Neural cell (in vitro differentiated cells): ENCODE results near the gene VIP. TPM values are rescaled to one million over a fixed set of nuclear protein-coding genes. Genes with fewer than 3 reads are reported as not detected.

ENCODE experiments used
- H2AFZ ChIP-seq: fragments of 200-600, 300-800 bp; sonication (generic), shearing (Covaris generic); 2 replicates; pipeline ENCODE4 v1.6.0; 2014; ENCODE audit warnings: low read depth, mild to moderate bottlenecking, antibody characterized with exemption, low read length, moderate library complexity
- H3F3A ChIP-seq: fragments of 200-600 bp; shearing (Covaris generic); 2 replicates; pipeline ENCODE4 v1.6.1; 2016; ENCODE audit warnings: mild to moderate bottlenecking, moderate library complexity, mixed read lengths, antibody characterized with exemption, low read length; ENCODE audit not compliant: insufficient read depth, poor library complexity, severe bottlenecking
- H3K27ac ChIP-seq: fragments of 200-600, 300-800 bp; sonication (generic), shearing (Covaris generic); 2 replicates; pipeline ENCODE4 v1.5.1; 2014; ENCODE audit warnings: mild to moderate bottlenecking, low read length, moderate library complexity
- H3K27me3 ChIP-seq: fragments of 300-800, 200-600 bp; sonication (generic), shearing (Covaris generic); 2 replicates; pipeline ENCODE4 v1.6.0; 2014; ENCODE audit warnings: mild to moderate bottlenecking, low read depth, low read length, moderate library complexity; ENCODE audit not compliant: insufficient read depth
- H3K36me3 ChIP-seq: fragments of 300-800, 200-600 bp; sonication (generic), shearing (Covaris generic); 2 replicates; pipeline ENCODE4 v1.5.1; 2014; ENCODE audit warnings: mild to moderate bottlenecking, antibody characterized with exemption, low read length, moderate library complexity; ENCODE audit not compliant: insufficient read depth
- H3K4me2 ChIP-seq: fragments of 300-800, 200-600 bp; sonication (generic), shearing (Covaris generic); 2 replicates; pipeline ENCODE4 v1.6.0; 2014; ENCODE audit warnings: mild to moderate bottlenecking, low read length
- H3K4me3 ChIP-seq: fragments of 300-800, 200-600 bp; sonication (generic), shearing (Covaris generic); 2 replicates; pipeline ENCODE4 v1.5.1; 2014; ENCODE audit warnings: mild to moderate bottlenecking, low read length, moderate library complexity
- H3K79me2 ChIP-seq: fragments of 200-600 bp; shearing (Covaris generic); replicated peaks from 2 replicates; pipeline ENCODE4 v1.6.0; 2014; ENCODE audit warnings: mild to moderate bottlenecking, low read length, moderate library complexity; ENCODE audit not compliant: insufficient read depth
- H3K9ac ChIP-seq: fragments of 300-800, 200-600 bp; sonication (generic), shearing (Covaris generic); 2 replicates; pipeline ENCODE4 v1.6.1; 2016; ENCODE audit warnings: mild to moderate bottlenecking, low read length, mixed read lengths
- H3K9me2 ChIP-seq: fragments of 200-600 bp; shearing (Covaris generic); 2 replicates; pipeline ENCODE4 v1.6.1; 2016; ENCODE audit warnings: mild to moderate bottlenecking, low read length, mixed read lengths; ENCODE audit not compliant: insufficient read depth
- H3K9me3 ChIP-seq: fragments of 200-600, 300-800 bp; sonication (generic), shearing (Covaris generic); 2 replicates; pipeline ENCODE4 v1.6.1; 2016; ENCODE audit warnings: mild to moderate bottlenecking, mixed run types, low read length, moderate library complexity, mixed read lengths
- H4K20me1 ChIP-seq: fragments of 200-600 bp; shearing (Covaris generic); 2 replicates; pipeline ENCODE4 v1.6.1; 2016; ENCODE audit warnings: mild to moderate bottlenecking, mixed run types; ENCODE audit not compliant: insufficient read depth
- EP300 ChIP-seq: fragments of 450-650 bp; conservative IDR thresholded peaks from 2 replicates; pipeline ENCODE4 v1.6.1; 2014; ENCODE audit warnings: antibody characterized with exemption, mild to moderate bottlenecking, moderate library complexity; ENCODE audit not compliant: poor library complexity, severe bottlenecking
- EZH2 ChIP-seq: fragments of 200-600, 300-800 bp; shearing (Covaris generic), sonication (generic); IDR thresholded peaks from 2 replicates; pipeline ENCODE4 v1.6.1; 2014; ENCODE audit warnings: antibody characterized with exemption, low read length, borderline replicate concordance, mild to moderate bottlenecking; ENCODE audit not compliant: insufficient read depth, poor library complexity, severe bottlenecking
- MXI1 ChIP-seq: fragments of 450-650 bp; conservative IDR thresholded peaks from 2 replicates; pipeline ENCODE4 v1.6.1; 2014; ENCODE audit warnings: antibody characterized with exemption, mild to moderate bottlenecking; ENCODE audit not compliant: poor library complexity, severe bottlenecking
- POLR2AphosphoS5 ChIP-seq: IDR thresholded peaks from 2 replicates; pipeline ENCODE4 v1.6.1; 2012
- RAD21 ChIP-seq: fragments of 450-650 bp; conservative IDR thresholded peaks from 2 replicates; pipeline ENCODE4 v1.6.1; 2014; ENCODE audit warnings: antibody characterized with exemption, mild to moderate bottlenecking, moderate library complexity
- SMC3 ChIP-seq: fragments of 450-650 bp; conservative IDR thresholded peaks from 2 replicates; pipeline ENCODE4 v1.6.1; 2014; ENCODE audit warnings: antibody characterized with exemption, mild to moderate bottlenecking, moderate library complexity; ENCODE audit not compliant: poor library complexity
- TAF1 ChIP-seq: IDR thresholded peaks from 2 replicates; pipeline ENCODE4 v1.6.1; 2012; ENCODE audit warnings: low read depth
- polyA plus RNA-seq: library from polyadenylated mRNA; depleted of rRNA; stranded (reverse); fragments of >200 nt; gene quantifications from 2 replicates; pipeline ENCODE4 v1.2.3, GENCODE V29; 2014
- TF ChIP-seq, protein P1 (sequence below): IDR thresholded peaks from 2 replicates; pipeline ENCODE4 v1.6.1; 2012; ENCODE audit warnings: borderline replicate concordance
- TF ChIP-seq, protein P2 (sequence below): fragments of 450-650 bp; IDR thresholded peaks from 2 replicates; pipeline ENCODE4 v1.5.1; 2014; ENCODE audit warnings: antibody characterized with exemption, mild to moderate bottlenecking, moderate library complexity; ENCODE audit not compliant: poor library complexity, severe bottlenecking

Gene VIP
- polyA plus RNA-seq, 1 donor from 2014 or later, result 0.63 TPM

DNA sequence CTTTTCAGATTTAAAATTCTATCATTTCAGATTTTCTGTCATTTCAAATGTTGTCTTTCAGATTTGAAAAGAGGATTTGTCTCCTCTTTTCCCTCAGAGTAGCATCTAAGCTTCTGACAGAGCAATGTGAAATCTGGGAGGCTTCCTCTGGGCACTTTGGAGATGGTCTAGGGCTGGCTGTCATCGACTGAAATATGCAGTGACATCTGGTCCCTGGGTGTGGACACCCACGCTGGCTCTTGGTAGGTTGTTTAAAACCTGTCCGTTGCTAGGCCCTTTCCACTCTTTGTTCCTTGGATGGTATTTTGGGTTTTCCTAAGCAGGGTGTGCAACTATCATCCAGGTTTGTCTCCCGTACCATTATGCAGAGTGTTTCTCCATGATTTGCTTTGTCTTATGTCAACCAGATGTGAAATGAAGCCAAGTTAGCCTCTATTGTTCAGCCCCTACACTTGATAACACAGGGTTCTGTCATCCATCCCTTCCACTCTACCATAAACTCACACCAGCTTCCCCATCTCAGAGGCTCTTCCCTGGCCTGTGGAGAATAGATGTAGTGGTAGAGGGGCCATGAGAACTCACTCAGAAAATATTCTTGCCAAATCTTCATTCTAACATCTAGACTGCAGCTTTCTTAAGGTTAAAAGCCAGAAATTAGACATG lies 5.0 kb upstream of the VIP start:
- no peaks in the 10 kb centered on the region for H3K9me3 ChIP-seq
- H3K79me2 ChIP-seq, result no peaks in the 10 kb centered on the region
- no peaks in the 10 kb centered on the region for H3F3A ChIP-seq
- H3K9ac ChIP-seq, result no peak overlapping the region
- TF ChIP-seq, protein P1, sequence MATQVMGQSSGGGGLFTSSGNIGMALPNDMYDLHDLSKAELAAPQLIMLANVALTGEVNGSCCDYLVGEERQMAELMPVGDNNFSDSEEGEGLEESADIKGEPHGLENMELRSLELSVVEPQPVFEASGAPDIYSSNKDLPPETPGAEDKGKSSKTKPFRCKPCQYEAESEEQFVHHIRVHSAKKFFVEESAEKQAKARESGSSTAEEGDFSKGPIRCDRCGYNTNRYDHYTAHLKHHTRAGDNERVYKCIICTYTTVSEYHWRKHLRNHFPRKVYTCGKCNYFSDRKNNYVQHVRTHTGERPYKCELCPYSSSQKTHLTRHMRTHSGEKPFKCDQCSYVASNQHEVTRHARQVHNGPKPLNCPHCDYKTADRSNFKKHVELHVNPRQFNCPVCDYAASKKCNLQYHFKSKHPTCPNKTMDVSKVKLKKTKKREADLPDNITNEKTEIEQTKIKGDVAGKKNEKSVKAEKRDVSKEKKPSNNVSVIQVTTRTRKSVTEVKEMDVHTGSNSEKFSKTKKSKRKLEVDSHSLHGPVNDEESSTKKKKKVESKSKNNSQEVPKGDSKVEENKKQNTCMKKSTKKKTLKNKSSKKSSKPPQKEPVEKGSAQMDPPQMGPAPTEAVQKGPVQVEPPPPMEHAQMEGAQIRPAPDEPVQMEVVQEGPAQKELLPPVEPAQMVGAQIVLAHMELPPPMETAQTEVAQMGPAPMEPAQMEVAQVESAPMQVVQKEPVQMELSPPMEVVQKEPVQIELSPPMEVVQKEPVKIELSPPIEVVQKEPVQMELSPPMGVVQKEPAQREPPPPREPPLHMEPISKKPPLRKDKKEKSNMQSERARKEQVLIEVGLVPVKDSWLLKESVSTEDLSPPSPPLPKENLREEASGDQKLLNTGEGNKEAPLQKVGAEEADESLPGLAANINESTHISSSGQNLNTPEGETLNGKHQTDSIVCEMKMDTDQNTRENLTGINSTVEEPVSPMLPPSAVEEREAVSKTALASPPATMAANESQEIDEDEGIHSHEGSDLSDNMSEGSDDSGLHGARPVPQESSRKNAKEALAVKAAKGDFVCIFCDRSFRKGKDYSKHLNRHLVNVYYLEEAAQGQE, result no peak
- no peak for TF ChIP-seq TAF1
- no peak for TF ChIP-seq MXI1
- no peak for TF ChIP-seq RAD21
- TF ChIP-seq EP300, result no peak
- TF ChIP-seq POLR2AphosphoS5, result no peak
- TF ChIP-seq, protein P2, sequence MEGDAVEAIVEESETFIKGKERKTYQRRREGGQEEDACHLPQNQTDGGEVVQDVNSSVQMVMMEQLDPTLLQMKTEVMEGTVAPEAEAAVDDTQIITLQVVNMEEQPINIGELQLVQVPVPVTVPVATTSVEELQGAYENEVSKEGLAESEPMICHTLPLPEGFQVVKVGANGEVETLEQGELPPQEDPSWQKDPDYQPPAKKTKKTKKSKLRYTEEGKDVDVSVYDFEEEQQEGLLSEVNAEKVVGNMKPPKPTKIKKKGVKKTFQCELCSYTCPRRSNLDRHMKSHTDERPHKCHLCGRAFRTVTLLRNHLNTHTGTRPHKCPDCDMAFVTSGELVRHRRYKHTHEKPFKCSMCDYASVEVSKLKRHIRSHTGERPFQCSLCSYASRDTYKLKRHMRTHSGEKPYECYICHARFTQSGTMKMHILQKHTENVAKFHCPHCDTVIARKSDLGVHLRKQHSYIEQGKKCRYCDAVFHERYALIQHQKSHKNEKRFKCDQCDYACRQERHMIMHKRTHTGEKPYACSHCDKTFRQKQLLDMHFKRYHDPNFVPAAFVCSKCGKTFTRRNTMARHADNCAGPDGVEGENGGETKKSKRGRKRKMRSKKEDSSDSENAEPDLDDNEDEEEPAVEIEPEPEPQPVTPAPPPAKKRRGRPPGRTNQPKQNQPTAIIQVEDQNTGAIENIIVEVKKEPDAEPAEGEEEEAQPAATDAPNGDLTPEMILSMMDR, result no peak
- TF ChIP-seq SMC3, result no peak
- no peak for TF ChIP-seq EZH2
- no peak overlapping the region for H2AFZ ChIP-seq
- H3K9me2 ChIP-seq, result no peaks in the 10 kb centered on the region
- H3K4me2 ChIP-seq, result no peak overlapping the region
- H3K36me3 ChIP-seq, result no peaks in the 10 kb centered on the region
- no peaks in the 10 kb centered on the region for H4K20me1 ChIP-seq
- H3K27me3 ChIP-seq, result no peaks in the 10 kb centered on the region
- H3K27ac ChIP-seq, result no peak overlapping the region
- H3K4me3 ChIP-seq, result no peak overlapping the region

DNA sequence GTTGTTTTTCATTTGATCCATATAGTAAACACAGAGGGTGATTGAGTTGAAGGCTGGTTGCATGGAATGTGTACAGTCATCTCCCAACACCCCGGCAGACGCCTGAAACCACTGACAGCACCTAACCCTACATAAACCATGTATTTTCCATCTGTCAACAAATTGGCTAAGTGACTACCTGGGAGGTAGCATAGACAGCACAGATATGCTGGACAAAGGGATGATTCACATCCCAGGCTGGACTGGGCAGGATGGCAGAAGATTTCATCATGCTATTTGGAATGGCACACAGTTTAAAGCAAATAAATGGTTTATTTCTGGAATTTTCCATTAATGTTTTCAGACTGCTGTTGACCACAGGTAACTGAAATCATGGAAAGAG lies 4.4 kb upstream of the VIP start:
- no peak overlapping the region for H3K27ac ChIP-seq
- no peaks in the 10 kb centered on the region for H3K9me2 ChIP-seq
- no peaks in the 10 kb centered on the region for H3K27me3 ChIP-seq
- H3K9ac ChIP-seq, result no peak overlapping the region
- no peaks in the 10 kb centered on the region for H3K79me2 ChIP-seq
- H3K4me2 ChIP-seq, result no peak overlapping the region
- H3K9me3 ChIP-seq, result no peaks in the 10 kb centered on the region
- TF ChIP-seq TAF1, result no peak
- TF ChIP-seq EZH2, result no peak
- no peak for TF ChIP-seq RAD21
- TF ChIP-seq MXI1, result no peak
- TF ChIP-seq EP300, result no peak
- TF ChIP-seq, protein P2, result no peak
- no peak for TF ChIP-seq SMC3
- TF ChIP-seq POLR2AphosphoS5, result no peak
- TF ChIP-seq, protein P1, result no peak
- no peaks in the 10 kb centered on the region for H3F3A ChIP-seq
- no peak overlapping the region for H3K4me3 ChIP-seq
- no peak overlapping the region for H2AFZ ChIP-seq
- no peaks in the 10 kb centered on the region for H4K20me1 ChIP-seq
- no peaks in the 10 kb centered on the region for H3K36me3 ChIP-seq
